ENCODE results near the gene FAM193B.
"Not testable (repeated sequence)": the region's sequence is repeated elsewhere in the genome, so short reads cannot be mapped to it uniquely, and the experiment has no call there.

The FAM193B gene

GRCh38 chr5:177537389-177538361 lies 16.7 kb downstream of the FAM193B start:
- WGBS (ENCODE audit: extremely low coverage, insufficient coverage, low lambda C conversion rate): no CpG with 5 or more reads among the region's 15 CpGs
- Histone ChIP-seq H3K79me2 (ENCODE audit: control insufficient read depth, insufficient read depth, low read length) (peaks cover 8% of the 10 kb centered on the region), H3K4me1 (ENCODE audit: control insufficient read depth, low read depth, low read length) (no peaks in the 10 kb centered on the region), H2BK120ac (ENCODE audit: low read depth, low read length) (no peak overlapping the region), H2AK5ac (ENCODE audit: low read length) (no peak overlapping the region), H3K4me2 (ENCODE audit: low read length) (no peak overlapping the region), H3K23ac (ENCODE audit: low read length) (no peak overlapping the region), H3K27me3 (ENCODE audit: insufficient read depth, low read length, poor library complexity) (no peaks in the 10 kb centered on the region), H2BK15ac (replicated peaks; ENCODE audit: low read depth) (no peak overlapping the region), H3K4me3 (ENCODE audit: low read length) (no peak overlapping the region), H3K18ac (ENCODE audit: low read length) (no peak overlapping the region), H3K4ac (ENCODE audit: low read depth, low read length) (no peak overlapping the region), H2BK5ac (ENCODE audit: low read length) (no peak overlapping the region), H3K9ac (ENCODE audit: low read length) (no peak overlapping the region), H4K5ac (ENCODE audit: low read length) (no peak overlapping the region), H4K8ac (ENCODE audit: low read depth, low read length) (no peak overlapping the region), H3K56ac (ENCODE audit: low read length) (no peak overlapping the region), H3K79me1 (ENCODE audit: low read length) (peaks cover 14% of the 10 kb centered on the region), H3K36me3 (ENCODE audit: control insufficient read depth, insufficient read depth, low read length) (peaks cover 10% of the 10 kb centered on the region), H3K27ac (ENCODE audit: low read depth, low read length) (no peak overlapping the region)
- peak; percentile 42 for DNase-seq

GRCh38 chr5:177536386-177536785 lies 18.0 kb downstream of the FAM193B start:
- no peak overlapping the region for H4K8ac ChIP-seq (ENCODE audit: low read depth, low read length)
- H3K4ac ChIP-seq (ENCODE audit: low read depth, low read length): no peak overlapping the region
- H3K23ac ChIP-seq (ENCODE audit: low read length): no peak overlapping the region
- no peak overlapping the region for H3K56ac ChIP-seq (ENCODE audit: low read length)
- no peak overlapping the region for H2BK15ac ChIP-seq (replicated peaks; ENCODE audit: low read depth)
- H3K36me3 ChIP-seq (ENCODE audit: control insufficient read depth, insufficient read depth, low read length): peaks cover 10% of the 10 kb centered on the region
- H2AK5ac ChIP-seq (ENCODE audit: low read length): no peak overlapping the region
- peaks cover 9% of the 10 kb centered on the region for H3K79me1 ChIP-seq (ENCODE audit: low read length)
- no peaks in the 10 kb centered on the region for H3K4me1 ChIP-seq (ENCODE audit: control insufficient read depth, low read depth, low read length)
- no CpG with 5 or more reads among the region's 10 CpGs for WGBS (ENCODE audit: extremely low coverage, insufficient coverage, low lambda C conversion rate)
- H2BK120ac ChIP-seq (ENCODE audit: low read depth, low read length): no peak overlapping the region
- H3K4me3 ChIP-seq (ENCODE audit: low read length): no peak overlapping the region
- no peak overlapping the region for H3K4me2 ChIP-seq (ENCODE audit: low read length)
- peaks cover 2% of the 10 kb centered on the region for H3K79me2 ChIP-seq (ENCODE audit: control insufficient read depth, insufficient read depth, low read length)
- no peak overlapping the region for H2BK5ac ChIP-seq (ENCODE audit: low read length)
- H4K5ac ChIP-seq (ENCODE audit: low read length): no peak overlapping the region
- no peak overlapping the region for H3K9ac ChIP-seq (ENCODE audit: low read length)
- H3K18ac ChIP-seq (ENCODE audit: low read length): no peak overlapping the region
- no peaks in the 10 kb centered on the region for H3K27me3 ChIP-seq (ENCODE audit: insufficient read depth, low read length, poor library complexity)
- no peak overlapping the region for H3K27ac ChIP-seq (ENCODE audit: low read depth, low read length)
- DNase-seq: no peak

- Histone ChIP-seq H2BK120ac (ENCODE audit: low read depth, low read length) (no peak overlapping the region), H2BK15ac (replicated peaks; ENCODE audit: low read depth) (no peak overlapping the region), H3K9ac (ENCODE audit: low read length) (no peak overlapping the region), H4K5ac (ENCODE audit: low read length) (no peak overlapping the region), H3K4ac (ENCODE audit: low read depth, low read length) (no peak overlapping the region), H3K79me1 (ENCODE audit: low read length) (peaks cover 4% of the 10 kb centered on the region), H3K23ac (ENCODE audit: low read length) (no peak overlapping the region), H3K27me3 (ENCODE audit: insufficient read depth, low read length, poor library complexity) (no peaks in the 10 kb centered on the region), H4K8ac (ENCODE audit: low read depth, low read length) (no peak overlapping the region), H3K36me3 (ENCODE audit: control insufficient read depth, insufficient read depth, low read length) (peaks cover 10% of the 10 kb centered on the region), H3K56ac (ENCODE audit: low read length) (no peak overlapping the region), H3K4me3 (ENCODE audit: low read length) (no peak overlapping the region), H3K79me2 (ENCODE audit: control insufficient read depth, insufficient read depth, low read length) (no peaks in the 10 kb centered on the region), H3K18ac (ENCODE audit: low read length) (no peak overlapping the region), H2BK5ac (ENCODE audit: low read length) (no peak overlapping the region), H3K4me1 (ENCODE audit: control insufficient read depth, low read depth, low read length) (no peaks in the 10 kb centered on the region), H3K27ac (ENCODE audit: low read depth, low read length) (no peak overlapping the region), H3K4me2 (ENCODE audit: low read length) (no peak overlapping the region), H2AK5ac (ENCODE audit: low read length) (no peak overlapping the region)
- no peak for DNase-seq
- no CpG with 5 or more reads among the region's 7 CpGs for WGBS (ENCODE audit: extremely low coverage, insufficient coverage, low lambda C conversion rate)
Measured at GRCh38 chr5:177535125-177535524, 19.2 kb downstream of the FAM193B start.

- peaks cover 11% of the 10 kb centered on the region for H3K36me3 ChIP-seq (ENCODE audit: control insufficient read depth, insufficient read depth, low read length)
- not testable (repeated sequence) for H3K4me2 ChIP-seq (ENCODE audit: low read length); H3K27me3 ChIP-seq (ENCODE audit: insufficient read depth, low read length, poor library complexity); H2BK5ac ChIP-seq (ENCODE audit: low read length); H3K18ac ChIP-seq (ENCODE audit: low read length); H3K9ac ChIP-seq (ENCODE audit: low read length); H3K27ac ChIP-seq (ENCODE audit: low read depth, low read length); H2BK15ac ChIP-seq (replicated peaks; ENCODE audit: low read depth); H2BK120ac ChIP-seq (ENCODE audit: low read depth, low read length); DNase-seq; H3K79me2 ChIP-seq (ENCODE audit: control insufficient read depth, insufficient read depth, low read length); H3K79me1 ChIP-seq (ENCODE audit: low read length); H3K56ac ChIP-seq (ENCODE audit: low read length); H4K8ac ChIP-seq (ENCODE audit: low read depth, low read length); H2AK5ac ChIP-seq (ENCODE audit: low read length); H4K5ac ChIP-seq (ENCODE audit: low read length); H3K4me3 ChIP-seq (ENCODE audit: low read length); H3K23ac ChIP-seq (ENCODE audit: low read length); H3K4me1 ChIP-seq (ENCODE audit: control insufficient read depth, low read depth, low read length); H3K4ac ChIP-seq (ENCODE audit: low read depth, low read length)
- WGBS (ENCODE audit: extremely low coverage, insufficient coverage, low lambda C conversion rate): no CpG with 5 or more reads among the region's 7 CpGs
Measured at GRCh38 chr5:177534433-177534832, 19.9 kb downstream of the FAM193B start.

GRCh38 chr5:177531209-177531940 lies 23.0 kb downstream of the FAM193B start:
- Histone ChIP-seq H3K4me3 (ENCODE audit: low read length) (no peak overlapping the region), H3K27ac (ENCODE audit: low read depth, low read length) (no peak overlapping the region), H3K18ac (ENCODE audit: low read length) (no peak overlapping the region), H3K23ac (ENCODE audit: low read length) (no peak overlapping the region), H2BK120ac (ENCODE audit: low read depth, low read length) (no peak overlapping the region), H2AK5ac (ENCODE audit: low read length) (no peak overlapping the region), H3K79me1 (ENCODE audit: low read length) (no peaks in the 10 kb centered on the region), H4K8ac (ENCODE audit: low read depth, low read length) (no peak overlapping the region), H2BK5ac (ENCODE audit: low read length) (no peak overlapping the region), H3K4me1 (ENCODE audit: control insufficient read depth, low read depth, low read length) (no peaks in the 10 kb centered on the region), H3K4ac (ENCODE audit: low read depth, low read length) (no peak overlapping the region), H3K27me3 (ENCODE audit: insufficient read depth, low read length, poor library complexity) (no peaks in the 10 kb centered on the region), H3K56ac (ENCODE audit: low read length) (no peak overlapping the region), H2BK15ac (replicated peaks; ENCODE audit: low read depth) (no peak overlapping the region), H3K4me2 (ENCODE audit: low read length) (no peak overlapping the region), H3K79me2 (ENCODE audit: control insufficient read depth, insufficient read depth, low read length) (no peaks in the 10 kb centered on the region), H4K5ac (ENCODE audit: low read length) (no peak overlapping the region), H3K36me3 (ENCODE audit: control insufficient read depth, insufficient read depth, low read length) (peaks cover 17% of the 10 kb centered on the region), H3K9ac (ENCODE audit: low read length) (no peak overlapping the region)
- WGBS (ENCODE audit: extremely low coverage, insufficient coverage, low lambda C conversion rate): no CpG with 5 or more reads among the region's 27 CpGs
- DNase-seq: no peak

Data from mesendoderm (in vitro differentiated cells).